WTC11 (cell line): ENCODE data around the gene ATL3. TPM values are rescaled to one million over a fixed set of nuclear protein-coding genes. Genes with fewer than 3 reads are reported as not detected.
A peak's percentile ranks its signal among the peaks of the same experiment; 100 is the strongest.

Experiments
- ATAC-seq: fragments of 200-7000 bp; cut with Tn5 transposase; 2 replicates; pipeline ENCODE4 v1.10.0; 2021; ENCODE audit warnings: mild to moderate bottlenecking, moderate library complexity
- CTCF ChIA-PET: fragments of 300-600 bp; sonication (Branson Sonifier 250); formaldehyde crosslinking; loops from one replicate; lab custom pipeline; 2021; ENCODE audit warnings: antibody characterized with exemption; lab: Charles Lee
- POLR2A ChIA-PET: fragments of 350-600 bp; sonication (Branson Sonifier 250); formaldehyde crosslinking; loops from one replicate; lab custom pipeline; 2021; ENCODE audit warnings: antibody characterized with exemption; lab: Charles Lee
- DNase-seq: peaks from one replicate; pipeline ENCODE4 v3.0.0; 2021; ENCODE audit warnings: low spot score
- H3K27ac Mint-ChIP-seq: 2 replicates; pipeline ENCODE4 v1.8.0; 2021; ENCODE audit warnings: mixed read lengths
- H3K27me3 Mint-ChIP-seq: 2 replicates; pipeline ENCODE4 v1.8.0; 2021; ENCODE audit warnings: low read depth, mild to moderate bottlenecking, moderate library complexity, mixed read lengths
- H3K36me3 Mint-ChIP-seq: 2 replicates; pipeline ENCODE4 v1.8.0; 2021; ENCODE audit warnings: mixed read lengths
- H3K4me1 Mint-ChIP-seq: 2 replicates; pipeline ENCODE4 v1.8.0; 2022; ENCODE audit warnings: mixed read lengths
- H3K4me3 Mint-ChIP-seq: 2 replicates; pipeline ENCODE4 v1.8.0; 2021; ENCODE audit warnings: mild to moderate bottlenecking, moderate library complexity, mixed read lengths
- H3K9me3 Mint-ChIP-seq: 2 replicates; pipeline ENCODE4 v1.8.0; 2021; ENCODE audit warnings: mixed read lengths
- ARID4B ChIP-seq: sonication (generic); formaldehyde crosslinking; IDR thresholded peaks from 2 replicates; pipeline ENCODE4 v1.8.0; 2023; ENCODE audit warnings: missing genetic modification reagents, mild to moderate bottlenecking, borderline replicate concordance
- EMX1 ChIP-seq: fragments of 250-450 bp; sonication (Bioruptor Pico); IDR thresholded peaks from 2 replicates; pipeline ENCODE4 v1.8.0; 2021; ENCODE audit warnings: mild to moderate bottlenecking
- FOXJ3 ChIP-seq: sonication (generic); formaldehyde crosslinking; IDR thresholded peaks from 2 replicates; pipeline ENCODE4 v1.9.0; 2021; ENCODE audit warnings: missing genetic modification reagents, mild to moderate bottlenecking, borderline replicate concordance
- FOXP1 ChIP-seq: sonication (generic); formaldehyde crosslinking; IDR thresholded peaks from 2 replicates; pipeline ENCODE4 v1.8.0; 2022; ENCODE audit warnings: missing genetic modification reagents, mild to moderate bottlenecking, moderate library complexity, borderline replicate concordance
- JUN ChIP-seq: sonication (generic); formaldehyde crosslinking; IDR thresholded peaks from 2 replicates; pipeline ENCODE4 v1.8.0; 2023; ENCODE audit warnings: mild to moderate bottlenecking, missing genetic modification reagents
- MLX ChIP-seq: sonication (generic); formaldehyde crosslinking; IDR thresholded peaks from 2 replicates; pipeline ENCODE4 v1.8.1; 2023; ENCODE audit warnings: mild to moderate bottlenecking, missing genetic modification reagents, moderate library complexity
- MXD4 ChIP-seq: fragments of 250-450 bp; sonication (Bioruptor Pico); IDR thresholded peaks from 2 replicates; pipeline ENCODE4 v1.8.0; 2021; ENCODE audit warnings: mild to moderate bottlenecking, moderate library complexity, borderline replicate concordance
- MYBL2 ChIP-seq: sonication (generic); formaldehyde crosslinking; IDR thresholded peaks from 2 replicates; pipeline ENCODE4 v1.8.1; 2023; ENCODE audit warnings: mild to moderate bottlenecking, moderate library complexity, missing genetic modification reagents
- NFYB ChIP-seq: sonication (generic); formaldehyde crosslinking; conservative IDR thresholded peaks from 2 replicates; pipeline ENCODE4 v1.8.0; 2022; ENCODE audit warnings: low read depth, missing genetic modification reagents
- OVOL2 ChIP-seq: fragments of 250-450 bp; sonication (Bioruptor Pico); IDR thresholded peaks from 2 replicates; pipeline ENCODE4 v1.9.0; 2021; ENCODE audit warnings: mild to moderate bottlenecking, borderline replicate concordance
- RORB ChIP-seq: fragments of 250-450 bp; sonication (Bioruptor Pico); IDR thresholded peaks from 2 replicates; pipeline ENCODE4 v1.9.0; 2021; ENCODE audit warnings: mild to moderate bottlenecking
- SMAD3 ChIP-seq: sonication (generic); formaldehyde crosslinking; IDR thresholded peaks from 2 replicates; pipeline ENCODE4 v1.8.0; 2022; ENCODE audit warnings: missing genetic modification reagents, mild to moderate bottlenecking, borderline replicate concordance
- TEAD4 ChIP-seq: sonication (generic); formaldehyde crosslinking; IDR thresholded peaks from 2 replicates; pipeline ENCODE4 v1.8.0; 2022; ENCODE audit warnings: mild to moderate bottlenecking, missing genetic modification reagents
- ZNF232 ChIP-seq: sonication (generic); formaldehyde crosslinking; IDR thresholded peaks from 2 replicates; pipeline ENCODE4 v1.8.0; 2022; ENCODE audit warnings: mild to moderate bottlenecking, missing genetic modification reagents
- ZNF671 ChIP-seq: fragments of 250-450 bp; sonication (Bioruptor Pico); IDR thresholded peaks from 2 replicates; pipeline ENCODE4 v1.8.0; 2021; ENCODE audit warnings: mild to moderate bottlenecking
- total RNA-seq: library from RNA; stranded (reverse); gene quantifications from 3 replicates; pipeline ENCODE4 v1.2.3, GENCODE V29; 2021
- TF ChIP-seq, protein P1 (sequence below): sonication (generic); formaldehyde crosslinking; IDR thresholded peaks from 2 replicates; pipeline ENCODE4 v1.8.1; 2022; ENCODE audit warnings: missing genetic modification reagents, borderline replicate concordance
- TF ChIP-seq, protein P2 (sequence below): sonication (generic); formaldehyde crosslinking; IDR thresholded peaks from 2 replicates; pipeline ENCODE4 v1.8.0; 2023; ENCODE audit warnings: missing genetic modification reagents
- TF ChIP-seq, protein P3 (sequence below): sonication (generic); formaldehyde crosslinking; IDR thresholded peaks from 2 replicates; pipeline ENCODE4 v1.8.0; 2022; ENCODE audit warnings: mild to moderate bottlenecking, missing genetic modification reagents
- TF ChIP-seq, protein P4 (sequence below): sonication (generic); formaldehyde crosslinking; conservative IDR thresholded peaks from 2 replicates; pipeline ENCODE4 v1.8.1; 2023; ENCODE audit warnings: mild to moderate bottlenecking, low read depth, missing genetic modification reagents, moderate library complexity
- TF ChIP-seq, protein P5 (sequence below): sonication (generic); formaldehyde crosslinking; IDR thresholded peaks from 2 replicates; pipeline ENCODE4 v1.8.1; 2022; ENCODE audit warnings: low read depth, missing genetic modification reagents, borderline replicate concordance

The ATL3 gene
- total RNA-seq, 1 experiment from 2014 or later = 32.1 TPM

- POLR2A ChIA-PET = no interaction called here
- ATAC-seq = no peak
- Mint-ChIP-seq H3K4me1 (peaks cover 13% of the 10 kb centered on the region), H3K9me3 (no peaks in the 10 kb centered on the region), H3K27me3 (no peaks in the 10 kb centered on the region)
- no peak for TF ChIP-seq OVOL2
- no peak for TF ChIP-seq TEAD4 (CRISPR knock-in tag)
- TF ChIP-seq ZNF671 (CRISPR knock-in tag) = no peak
- TF ChIP-seq MXD4 (CRISPR knock-in tag) = no peak
- TF ChIP-seq, protein P1, sequence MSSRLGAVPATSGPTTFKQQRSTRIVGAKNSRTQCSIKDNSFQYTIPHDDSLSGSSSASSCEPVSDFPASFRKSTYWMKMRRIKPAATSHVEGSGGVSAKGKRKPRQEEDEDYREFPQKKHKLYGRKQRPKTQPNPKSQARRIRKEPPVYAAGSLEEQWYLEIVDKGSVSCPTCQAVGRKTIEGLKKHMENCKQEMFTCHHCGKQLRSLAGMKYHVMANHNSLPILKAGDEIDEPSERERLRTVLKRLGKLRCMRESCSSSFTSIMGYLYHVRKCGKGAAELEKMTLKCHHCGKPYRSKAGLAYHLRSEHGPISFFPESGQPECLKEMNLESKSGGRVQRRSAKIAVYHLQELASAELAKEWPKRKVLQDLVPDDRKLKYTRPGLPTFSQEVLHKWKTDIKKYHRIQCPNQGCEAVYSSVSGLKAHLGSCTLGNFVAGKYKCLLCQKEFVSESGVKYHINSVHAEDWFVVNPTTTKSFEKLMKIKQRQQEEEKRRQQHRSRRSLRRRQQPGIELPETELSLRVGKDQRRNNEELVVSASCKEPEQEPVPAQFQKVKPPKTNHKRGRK (CRISPR knock-in tag) = no peak
- no peak for TF ChIP-seq SMAD3 (CRISPR knock-in tag)
- TF ChIP-seq FOXJ3 = no peak
- TF ChIP-seq, protein P2, sequence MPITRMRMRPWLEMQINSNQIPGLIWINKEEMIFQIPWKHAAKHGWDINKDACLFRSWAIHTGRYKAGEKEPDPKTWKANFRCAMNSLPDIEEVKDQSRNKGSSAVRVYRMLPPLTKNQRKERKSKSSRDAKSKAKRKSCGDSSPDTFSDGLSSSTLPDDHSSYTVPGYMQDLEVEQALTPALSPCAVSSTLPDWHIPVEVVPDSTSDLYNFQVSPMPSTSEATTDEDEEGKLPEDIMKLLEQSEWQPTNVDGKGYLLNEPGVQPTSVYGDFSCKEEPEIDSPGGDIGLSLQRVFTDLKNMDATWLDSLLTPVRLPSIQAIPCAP (CRISPR knock-in tag) = no peak
- no peak for TF ChIP-seq ZNF232
- TF ChIP-seq NFYB = no peak
- TF ChIP-seq, all 79 proteins: peak for 0
- no peak for DNase-seq
- H3K36me3 Mint-ChIP-seq = no peaks in the 10 kb centered on the region
- H3K27ac Mint-ChIP-seq = no peak overlapping the region
- CTCF ChIA-PET = interaction anchor here (1.2 kb wide), 1 partner anchor 12 kb away, joined by 3 read pairs; no protein-coding TSS in a partner anchor
- H3K4me3 Mint-ChIP-seq = no peak overlapping the region
These were observed 42.6 kb upstream of the ATL3 start for GRCh38 chr11:63713766-63714165.

DNA sequence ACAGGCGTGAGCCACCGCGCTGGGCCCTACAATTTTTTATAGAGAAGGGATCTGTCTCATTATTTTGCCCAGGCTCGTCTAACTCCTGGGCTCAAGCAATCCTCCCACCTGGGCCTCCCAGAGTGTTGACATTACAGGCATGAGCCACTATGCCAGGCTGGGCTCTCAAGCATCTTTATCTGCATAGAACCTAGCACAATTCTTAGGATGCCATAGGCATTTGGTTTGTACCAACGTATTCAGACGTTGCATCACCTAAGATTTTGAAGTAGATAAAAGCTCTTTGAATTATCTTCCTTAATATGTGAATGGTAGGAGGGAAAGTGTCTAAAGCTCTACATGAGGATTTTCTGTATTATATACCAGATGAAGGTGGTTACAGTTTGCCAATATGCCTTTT, 40.7 kb upstream of the ATL3 start:
- no peaks in the 10 kb centered on the region for H3K27me3 Mint-ChIP-seq
- H3K4me1 Mint-ChIP-seq = peaks cover 15% of the 10 kb centered on the region
- no peak overlapping the region for H3K4me3 Mint-ChIP-seq
- no peaks in the 10 kb centered on the region for H3K9me3 Mint-ChIP-seq
- CTCF ChIA-PET = interaction anchor here (0.7 kb wide), 1 partner anchor 530 kb away, joined by 3 read pairs; no protein-coding TSS in a partner anchor
- peak overlapping the region; percentile 93 for H3K27ac Mint-ChIP-seq
- no peaks in the 10 kb centered on the region for H3K36me3 Mint-ChIP-seq
- no peak for DNase-seq
- no peak for ATAC-seq
- POLR2A ChIA-PET = interaction anchor here (0.5 kb wide), 1 partner anchor 149 kb away, joined by 3 read pairs; no protein-coding TSS in a partner anchor
- TF ChIP-seq, protein P3, sequence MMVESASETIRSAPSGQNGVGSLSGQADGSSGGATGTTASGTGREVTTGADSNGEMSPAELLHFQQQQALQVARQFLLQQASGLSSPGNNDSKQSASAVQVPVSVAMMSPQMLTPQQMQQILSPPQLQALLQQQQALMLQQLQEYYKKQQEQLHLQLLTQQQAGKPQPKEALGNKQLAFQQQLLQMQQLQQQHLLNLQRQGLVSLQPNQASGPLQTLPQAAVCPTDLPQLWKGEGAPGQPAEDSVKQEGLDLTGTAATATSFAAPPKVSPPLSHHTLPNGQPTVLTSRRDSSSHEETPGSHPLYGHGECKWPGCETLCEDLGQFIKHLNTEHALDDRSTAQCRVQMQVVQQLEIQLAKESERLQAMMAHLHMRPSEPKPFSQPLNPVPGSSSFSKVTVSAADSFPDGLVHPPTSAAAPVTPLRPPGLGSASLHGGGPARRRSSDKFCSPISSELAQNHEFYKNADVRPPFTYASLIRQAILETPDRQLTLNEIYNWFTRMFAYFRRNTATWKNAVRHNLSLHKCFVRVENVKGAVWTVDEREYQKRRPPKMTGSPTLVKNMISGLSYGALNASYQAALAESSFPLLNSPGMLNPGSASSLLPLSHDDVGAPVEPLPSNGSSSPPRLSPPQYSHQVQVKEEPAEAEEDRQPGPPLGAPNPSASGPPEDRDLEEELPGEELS = no peak
- TF ChIP-seq, protein P4, sequence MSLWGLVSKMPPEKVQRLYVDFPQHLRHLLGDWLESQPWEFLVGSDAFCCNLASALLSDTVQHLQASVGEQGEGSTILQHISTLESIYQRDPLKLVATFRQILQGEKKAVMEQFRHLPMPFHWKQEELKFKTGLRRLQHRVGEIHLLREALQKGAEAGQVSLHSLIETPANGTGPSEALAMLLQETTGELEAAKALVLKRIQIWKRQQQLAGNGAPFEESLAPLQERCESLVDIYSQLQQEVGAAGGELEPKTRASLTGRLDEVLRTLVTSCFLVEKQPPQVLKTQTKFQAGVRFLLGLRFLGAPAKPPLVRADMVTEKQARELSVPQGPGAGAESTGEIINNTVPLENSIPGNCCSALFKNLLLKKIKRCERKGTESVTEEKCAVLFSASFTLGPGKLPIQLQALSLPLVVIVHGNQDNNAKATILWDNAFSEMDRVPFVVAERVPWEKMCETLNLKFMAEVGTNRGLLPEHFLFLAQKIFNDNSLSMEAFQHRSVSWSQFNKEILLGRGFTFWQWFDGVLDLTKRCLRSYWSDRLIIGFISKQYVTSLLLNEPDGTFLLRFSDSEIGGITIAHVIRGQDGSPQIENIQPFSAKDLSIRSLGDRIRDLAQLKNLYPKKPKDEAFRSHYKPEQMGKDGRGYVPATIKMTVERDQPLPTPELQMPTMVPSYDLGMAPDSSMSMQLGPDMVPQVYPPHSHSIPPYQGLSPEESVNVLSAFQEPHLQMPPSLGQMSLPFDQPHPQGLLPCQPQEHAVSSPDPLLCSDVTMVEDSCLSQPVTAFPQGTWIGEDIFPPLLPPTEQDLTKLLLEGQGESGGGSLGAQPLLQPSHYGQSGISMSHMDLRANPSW (CRISPR knock-in tag) = no peak
- no peak for TF ChIP-seq FOXP1 (CRISPR knock-in tag)
- no peak for TF ChIP-seq ARID4B (CRISPR knock-in tag)
- no peak for TF ChIP-seq MLX (CRISPR knock-in tag)
- no peak for TF ChIP-seq JUN (CRISPR knock-in tag)
- no peak for TF ChIP-seq MYBL2
- TF ChIP-seq, protein P5, sequence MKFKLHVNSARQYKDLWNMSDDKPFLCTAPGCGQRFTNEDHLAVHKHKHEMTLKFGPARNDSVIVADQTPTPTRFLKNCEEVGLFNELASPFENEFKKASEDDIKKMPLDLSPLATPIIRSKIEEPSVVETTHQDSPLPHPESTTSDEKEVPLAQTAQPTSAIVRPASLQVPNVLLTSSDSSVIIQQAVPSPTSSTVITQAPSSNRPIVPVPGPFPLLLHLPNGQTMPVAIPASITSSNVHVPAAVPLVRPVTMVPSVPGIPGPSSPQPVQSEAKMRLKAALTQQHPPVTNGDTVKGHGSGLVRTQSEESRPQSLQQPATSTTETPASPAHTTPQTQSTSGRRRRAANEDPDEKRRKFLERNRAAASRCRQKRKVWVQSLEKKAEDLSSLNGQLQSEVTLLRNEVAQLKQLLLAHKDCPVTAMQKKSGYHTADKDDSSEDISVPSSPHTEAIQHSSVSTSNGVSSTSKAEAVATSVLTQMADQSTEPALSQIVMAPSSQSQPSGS (CRISPR knock-in tag) = no peak
- TF ChIP-seq EMX1 (CRISPR knock-in tag) = no peak
- no peak for TF ChIP-seq RORB (CRISPR knock-in tag)
